Lower leg skin (tissue), 4 donors: ENCODE results near the gene CEACAM21. TPM values are rescaled to one million over a fixed set of nuclear protein-coding genes. Genes with fewer than 3 reads are reported as not detected.

Experiments used
- DNase-seq, 2 donors: peaks; one replicate each; pipeline ENCODE4 v3.0.0-alpha.2; 2019; ENCODE audit warnings: low spot score in 2 of 2
- H3K4me3 ChIP-seq: fragments of 200-600 bp; sonication (generic); 2 replicates; pipeline ENCODE4 v1.5.1; 2017; ENCODE audit warnings: mild to moderate bottlenecking, low read depth; ENCODE audit not compliant: poor library complexity, severe bottlenecking
- POLR2A ChIP-seq, 2 donors: fragments of 450-650 bp; IDR thresholded peaks; one replicate each; pipeline ENCODE4 v1.6.1; 2016 to 2017; ENCODE audit warnings: antibody characterized with exemption in 2 of 2, mild to moderate bottlenecking in 1 of 2, moderate library complexity in 1 of 2
- WGBS, 2 donors: methylation state at CpG; one replicate each; pipeline ENCODE4 v1.1.5; 2018; 5-methylcytosine and 5-hydroxymethylcytosine counted together
- intact Hi-C: fragments of 100-400 bp; cut with DNase I; formaldehyde crosslinking; loops from one replicate; pipeline ENCODE4 v1.15.0; 2023; ENCODE audit warnings: low total_unique reads
- total RNA-seq, 4 donors: library from RNA; depleted of rRNA; stranded (reverse); fragments of >200 nt; gene quantifications; one replicate each; pipeline ENCODE4 v1.1.0, GENCODE V29; 2016
- TF ChIP-seq, protein P1 (sequence below), 3 donors: fragments of 450-650 bp; IDR thresholded peaks; one replicate each; pipeline ENCODE4 v1.5.1; 2016; ENCODE audit warnings: antibody characterized with exemption in 3 of 3, mild to moderate bottlenecking in 3 of 3, moderate library complexity in 2 of 3

CEACAM21 gene
- total RNA-seq, 4 donors from 2014 or later, result 0.75 TPM; not detected in 3

GRCh38 chr19:41617941-41618730, 42.2 kb downstream of the CEACAM21 start:
- intact Hi-C loops, result no loop called here
- 81 to 82% methylated on average over 9 of the region's 9 CpGs for WGBS, 2 donors
- TF ChIP-seq POLR2A (IDR thresholded peaks at IDR 0.05), result no peak
- TF ChIP-seq, protein P1, sequence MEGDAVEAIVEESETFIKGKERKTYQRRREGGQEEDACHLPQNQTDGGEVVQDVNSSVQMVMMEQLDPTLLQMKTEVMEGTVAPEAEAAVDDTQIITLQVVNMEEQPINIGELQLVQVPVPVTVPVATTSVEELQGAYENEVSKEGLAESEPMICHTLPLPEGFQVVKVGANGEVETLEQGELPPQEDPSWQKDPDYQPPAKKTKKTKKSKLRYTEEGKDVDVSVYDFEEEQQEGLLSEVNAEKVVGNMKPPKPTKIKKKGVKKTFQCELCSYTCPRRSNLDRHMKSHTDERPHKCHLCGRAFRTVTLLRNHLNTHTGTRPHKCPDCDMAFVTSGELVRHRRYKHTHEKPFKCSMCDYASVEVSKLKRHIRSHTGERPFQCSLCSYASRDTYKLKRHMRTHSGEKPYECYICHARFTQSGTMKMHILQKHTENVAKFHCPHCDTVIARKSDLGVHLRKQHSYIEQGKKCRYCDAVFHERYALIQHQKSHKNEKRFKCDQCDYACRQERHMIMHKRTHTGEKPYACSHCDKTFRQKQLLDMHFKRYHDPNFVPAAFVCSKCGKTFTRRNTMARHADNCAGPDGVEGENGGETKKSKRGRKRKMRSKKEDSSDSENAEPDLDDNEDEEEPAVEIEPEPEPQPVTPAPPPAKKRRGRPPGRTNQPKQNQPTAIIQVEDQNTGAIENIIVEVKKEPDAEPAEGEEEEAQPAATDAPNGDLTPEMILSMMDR (IDR thresholded peaks at IDR 0.05), result no peak
- DNase-seq, result no peak
- H3K4me3 ChIP-seq, result no peak overlapping the region

DNA sequence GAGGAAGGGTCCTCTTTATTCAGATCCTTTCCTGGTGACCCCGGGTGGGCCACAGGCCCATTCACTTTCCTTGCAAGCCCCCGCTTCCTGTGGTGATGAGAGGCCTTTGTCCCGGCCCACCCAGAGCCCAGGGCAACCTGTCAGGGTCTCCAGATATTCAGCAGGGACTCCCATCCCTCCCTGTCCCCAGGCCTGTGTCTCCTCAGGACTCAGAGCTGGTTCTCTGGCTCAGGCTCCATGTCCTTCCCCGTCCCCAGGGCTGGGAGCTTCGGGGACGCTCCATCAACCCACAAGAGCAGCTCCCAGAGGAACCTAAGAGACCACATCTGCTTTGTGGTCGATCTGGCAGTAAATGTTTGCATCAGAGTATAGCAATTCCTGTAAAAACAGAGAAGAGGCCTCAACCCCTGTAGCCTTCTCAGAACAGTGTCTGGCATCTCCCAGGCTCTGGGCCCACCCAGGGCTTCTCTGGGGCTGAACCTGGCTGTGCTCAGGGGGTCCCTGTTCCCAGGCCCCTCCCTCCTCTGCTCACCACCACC, 43.1 kb downstream of the CEACAM21 start:
- intact Hi-C loops, result no loop called here
- TF ChIP-seq POLR2A (IDR thresholded peaks at IDR 0.05), result no peak
- TF ChIP-seq, protein P1 (IDR thresholded peaks at IDR 0.05), result no peak
- peak in 1 of 2 donors; percentile 8 for DNase-seq
- H3K4me3 ChIP-seq, result no peak overlapping the region
- 46 to 53% methylated on average over 7 of the region's 7 CpGs for WGBS, 2 donors

DNA sequence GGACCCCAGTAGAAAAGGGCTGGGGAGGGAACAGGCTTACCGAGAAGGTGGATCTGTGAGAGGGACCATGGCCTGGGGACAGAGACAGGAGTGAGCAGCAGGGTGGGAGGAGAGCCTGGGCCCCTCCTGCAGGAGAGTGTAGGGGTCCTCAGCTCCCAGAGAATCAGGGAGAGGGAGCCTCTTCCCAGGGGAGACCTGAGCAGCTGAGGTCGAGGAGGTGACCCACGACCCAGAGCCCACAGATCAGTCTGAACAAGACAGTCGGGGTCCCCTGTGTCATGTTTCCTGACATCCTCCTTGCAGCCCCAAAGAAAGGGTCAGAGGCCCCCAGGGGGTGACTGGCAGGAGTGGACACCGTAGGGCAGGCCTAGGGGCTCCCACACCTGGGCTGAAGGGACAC, 44.2 kb downstream of the CEACAM21 start:
- no peak for TF ChIP-seq POLR2A (IDR thresholded peaks at IDR 0.05)
- TF ChIP-seq, protein P1 (IDR thresholded peaks at IDR 0.05), result no peak
- WGBS, 2 donors, result 55 to 77% methylated on average over 2 to 5 of the region's 5 CpGs
- DNase-seq, result peak in 1 of 2 donors; percentile 7
- intact Hi-C loops, result no loop called here
- no peak overlapping the region for H3K4me3 ChIP-seq

GRCh38 chr19:41621226-41621625, 45.3 kb downstream of the CEACAM21 start:
- no peak overlapping the region for H3K4me3 ChIP-seq
- intact Hi-C loops, result no loop called here
- DNase-seq, result peak in 1 of 2 donors; percentile 7
- 34 to 73% methylated on average over 3 to 4 of the region's 4 CpGs for WGBS, 2 donors
- TF ChIP-seq, protein P1 (IDR thresholded peaks at IDR 0.05), result no peak
- TF ChIP-seq POLR2A (IDR thresholded peaks at IDR 0.05), result no peak

DNA sequence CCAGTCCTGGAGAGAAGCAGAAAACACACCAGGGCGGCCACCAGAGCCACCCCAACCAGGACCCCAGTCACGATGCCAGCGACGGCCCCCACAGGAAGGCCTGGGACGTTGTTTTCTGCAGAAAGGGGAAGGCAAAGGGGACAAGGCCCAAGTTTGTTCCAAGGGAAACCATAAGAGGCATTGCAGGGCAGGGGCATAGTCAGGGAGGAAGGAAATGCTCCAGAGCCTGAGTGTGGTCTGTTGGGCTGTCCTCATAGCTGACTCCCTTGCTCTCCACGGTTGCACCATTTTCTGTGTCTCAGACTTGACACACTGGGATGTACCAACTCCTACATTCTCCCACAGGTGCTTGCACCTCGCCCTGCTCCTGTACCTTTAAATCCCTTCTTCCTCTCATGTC, 45.7 kb downstream of the CEACAM21 start:
- DNase-seq, result peak in 1 of 2 donors; percentile 13
- intact Hi-C loops, result no loop called here
- 52 to 53% methylated on average over 7 of the region's 7 CpGs for WGBS, 2 donors
- H3K4me3 ChIP-seq, result no peak overlapping the region
- TF ChIP-seq POLR2A (IDR thresholded peaks at IDR 0.05), result no peak
- TF ChIP-seq, protein P1 (IDR thresholded peaks at IDR 0.05), result no peak
